ENCODE results near the gene LRRC23.
"Not testable (repeated sequence)": the region's sequence is repeated elsewhere in the genome, so short reads cannot be mapped to it uniquely, and the experiment has no call there.

The LRRC23 gene, protein sequence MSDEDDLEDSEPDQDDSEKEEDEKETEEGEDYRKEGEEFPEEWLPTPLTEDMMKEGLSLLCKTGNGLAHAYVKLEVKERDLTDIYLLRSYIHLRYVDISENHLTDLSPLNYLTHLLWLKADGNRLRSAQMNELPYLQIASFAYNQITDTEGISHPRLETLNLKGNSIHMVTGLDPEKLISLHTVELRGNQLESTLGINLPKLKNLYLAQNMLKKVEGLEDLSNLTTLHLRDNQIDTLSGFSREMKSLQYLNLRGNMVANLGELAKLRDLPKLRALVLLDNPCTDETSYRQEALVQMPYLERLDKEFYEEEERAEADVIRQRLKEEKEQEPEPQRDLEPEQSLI

DNA sequence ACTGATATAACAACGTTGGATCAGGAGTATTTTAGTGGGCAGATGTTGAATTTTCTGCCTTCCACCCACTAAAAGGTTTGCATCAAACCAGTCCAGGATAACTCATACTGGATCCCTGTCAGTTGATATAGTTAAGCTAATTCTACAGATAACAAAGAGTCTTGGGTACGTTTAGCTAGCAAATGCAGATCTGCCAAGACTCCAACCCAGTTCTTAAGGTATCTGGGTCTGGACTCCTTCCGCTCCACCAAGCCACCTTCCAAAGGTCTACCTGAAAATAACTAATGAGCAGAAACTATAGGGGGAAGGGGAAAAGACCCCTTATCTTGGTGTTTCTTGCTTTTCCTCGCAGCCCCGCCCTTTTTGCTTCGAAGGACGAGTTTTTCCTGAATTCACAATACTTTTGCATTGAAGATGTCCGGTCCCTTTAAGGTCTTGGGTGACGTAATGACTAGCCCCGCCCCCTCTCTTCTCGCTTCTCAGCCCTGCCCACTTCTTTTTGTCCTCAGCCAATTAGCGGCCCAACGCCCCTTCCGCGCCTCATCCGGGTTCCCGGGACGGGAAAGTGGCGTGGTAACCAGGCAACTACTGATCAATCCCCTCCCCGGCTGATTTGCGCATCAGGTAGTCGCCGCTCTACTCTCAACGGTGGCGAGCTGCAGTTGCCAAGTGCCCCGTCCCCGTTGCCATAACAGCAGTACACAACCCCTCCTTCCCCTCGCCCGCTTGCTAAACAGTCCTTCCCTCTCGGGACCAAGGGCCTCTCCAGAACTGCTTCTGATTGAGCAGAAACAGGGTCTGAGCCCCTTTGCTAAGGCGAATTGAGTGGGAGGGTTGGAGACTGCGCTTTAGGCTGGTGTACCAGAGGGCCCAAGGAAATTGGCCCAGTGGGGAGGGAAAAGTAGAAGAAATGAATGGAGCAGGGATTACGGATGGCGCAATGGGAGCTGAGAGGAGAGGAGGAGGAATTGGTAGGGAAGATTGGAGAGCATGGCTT lies at the start of gene LRRC23:
Gene LRRC23, plus strand, starts transcription at position 543 of the 997 bp plus-strand sequence. CDS start 812 bp downstream, outside the sequence.
- DNase-seq: peak; percentile 97

DNA sequence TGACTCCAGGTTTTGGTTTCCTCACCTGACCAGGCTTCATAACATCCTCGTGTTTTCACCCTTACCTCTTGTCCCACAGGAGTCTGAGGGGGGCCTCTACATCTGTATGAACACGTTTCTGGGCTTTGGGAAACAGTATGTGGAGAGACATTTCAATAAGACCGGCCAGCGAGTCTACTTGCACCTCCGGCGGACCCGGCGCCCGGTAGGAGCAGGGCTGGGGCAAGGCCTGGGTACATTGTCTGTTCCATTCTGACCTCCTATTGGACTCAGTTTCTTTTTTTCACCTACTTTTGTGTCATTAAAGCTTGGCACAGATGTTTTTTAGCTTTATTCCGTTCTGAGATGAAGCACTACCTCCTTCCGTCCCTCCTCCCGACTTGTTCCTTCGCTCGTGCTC lies 49.3 kb upstream of the LRRC23 start:
- DNase-seq: no peak

DNA sequence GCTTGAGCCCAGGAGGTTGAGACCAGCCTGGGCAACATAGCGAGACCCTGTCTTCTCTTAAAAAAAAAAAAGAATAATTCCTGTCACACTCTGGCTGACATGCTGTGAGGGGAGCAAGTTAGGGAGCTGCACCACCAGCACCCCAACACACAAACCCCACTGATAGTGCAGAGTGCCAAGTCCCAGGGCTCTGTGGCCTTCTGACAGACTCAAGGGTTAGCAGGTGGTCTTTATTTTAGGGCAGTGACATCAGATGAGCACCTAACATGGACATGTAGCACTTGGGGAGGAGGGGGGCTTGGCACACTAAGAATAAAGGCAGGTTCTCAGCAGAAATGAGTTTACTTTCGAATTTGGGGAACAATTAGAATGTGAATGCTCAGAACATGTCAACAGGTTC lies 45.8 kb upstream of the LRRC23 start:
- DNase-seq: no peak

DNA sequence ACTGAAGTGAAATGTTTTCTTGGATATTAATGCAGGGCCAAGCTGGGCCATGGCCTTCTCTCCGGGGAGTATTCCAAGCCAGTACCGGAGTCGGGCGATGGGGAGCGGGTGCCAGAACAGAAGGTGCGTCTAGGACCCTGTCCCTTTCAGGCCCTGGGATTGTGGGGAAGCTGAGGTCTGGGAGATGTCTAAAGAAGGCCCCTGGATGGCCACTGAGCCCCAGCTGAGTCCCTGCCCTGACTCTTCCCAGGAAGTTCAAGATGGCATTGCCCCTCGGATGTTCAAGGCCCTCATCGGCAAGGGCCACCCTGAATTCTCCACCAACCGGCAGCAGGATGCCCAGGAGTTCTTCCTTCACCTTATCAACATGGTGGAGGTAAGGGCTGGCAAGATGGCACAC lies 44.5 kb upstream of the LRRC23 start:
- no peak for DNase-seq

DNA sequence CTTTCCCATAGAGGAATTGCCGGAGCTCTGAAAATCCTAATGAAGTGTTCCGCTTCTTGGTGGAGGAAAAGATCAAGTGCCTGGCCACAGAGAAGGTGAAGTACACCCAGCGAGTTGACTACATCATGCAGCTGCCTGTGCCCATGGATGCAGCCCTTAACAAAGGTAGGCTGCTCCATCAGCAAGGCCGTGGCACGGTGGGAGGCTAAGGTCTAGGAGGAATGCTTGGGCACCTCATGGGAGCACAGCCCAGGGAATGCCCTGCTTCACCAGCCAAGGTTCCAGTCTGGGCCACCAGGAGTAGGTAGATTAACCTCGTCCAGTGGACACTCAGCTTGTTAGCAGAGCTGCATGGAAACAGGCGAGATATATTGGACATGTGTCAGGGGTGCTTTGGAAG lies 43.7 kb upstream of the LRRC23 start:
- DNase-seq: no peak

DNA sequence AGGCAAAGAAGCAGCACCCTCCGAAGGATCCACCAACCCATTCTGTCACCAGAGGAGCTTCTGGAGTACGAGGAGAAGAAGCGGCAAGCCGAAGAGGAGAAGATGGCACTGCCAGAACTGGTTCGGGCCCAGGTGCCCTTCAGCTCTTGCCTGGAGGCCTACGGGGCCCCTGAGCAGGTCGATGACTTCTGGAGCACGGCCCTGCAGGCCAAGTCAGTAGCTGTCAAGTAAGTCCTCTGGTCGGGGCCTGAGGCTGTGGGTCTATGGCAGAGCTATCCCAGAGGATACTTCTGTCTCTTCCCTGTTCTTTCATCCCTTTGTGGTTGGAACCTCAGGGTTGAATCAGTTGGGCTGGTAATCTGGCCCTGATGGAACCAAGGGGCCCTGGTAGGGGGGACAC lies 43.2 kb upstream of the LRRC23 start:
- DNase-seq: no peak

DNA sequence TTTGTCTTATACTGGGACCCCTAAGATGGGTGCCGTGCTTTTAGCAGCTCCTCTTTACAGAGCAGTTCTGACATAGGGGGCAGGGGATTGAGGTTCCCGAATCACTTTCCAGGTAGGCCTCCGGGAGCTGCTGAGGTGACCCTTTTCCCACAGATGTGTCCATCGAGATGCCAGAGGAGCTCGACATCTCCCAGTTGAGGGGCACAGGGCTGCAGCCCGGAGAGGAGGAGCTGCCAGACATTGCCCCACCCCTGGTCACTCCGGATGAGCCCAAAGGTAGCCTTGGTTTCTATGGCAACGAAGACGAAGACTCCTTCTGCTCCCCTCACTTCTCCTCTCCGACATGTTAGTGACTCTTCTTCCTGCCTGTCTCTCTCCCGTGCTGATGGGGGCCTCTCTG lies 41.6 kb upstream of the LRRC23 start:
- DNase-seq: no peak

DNA sequence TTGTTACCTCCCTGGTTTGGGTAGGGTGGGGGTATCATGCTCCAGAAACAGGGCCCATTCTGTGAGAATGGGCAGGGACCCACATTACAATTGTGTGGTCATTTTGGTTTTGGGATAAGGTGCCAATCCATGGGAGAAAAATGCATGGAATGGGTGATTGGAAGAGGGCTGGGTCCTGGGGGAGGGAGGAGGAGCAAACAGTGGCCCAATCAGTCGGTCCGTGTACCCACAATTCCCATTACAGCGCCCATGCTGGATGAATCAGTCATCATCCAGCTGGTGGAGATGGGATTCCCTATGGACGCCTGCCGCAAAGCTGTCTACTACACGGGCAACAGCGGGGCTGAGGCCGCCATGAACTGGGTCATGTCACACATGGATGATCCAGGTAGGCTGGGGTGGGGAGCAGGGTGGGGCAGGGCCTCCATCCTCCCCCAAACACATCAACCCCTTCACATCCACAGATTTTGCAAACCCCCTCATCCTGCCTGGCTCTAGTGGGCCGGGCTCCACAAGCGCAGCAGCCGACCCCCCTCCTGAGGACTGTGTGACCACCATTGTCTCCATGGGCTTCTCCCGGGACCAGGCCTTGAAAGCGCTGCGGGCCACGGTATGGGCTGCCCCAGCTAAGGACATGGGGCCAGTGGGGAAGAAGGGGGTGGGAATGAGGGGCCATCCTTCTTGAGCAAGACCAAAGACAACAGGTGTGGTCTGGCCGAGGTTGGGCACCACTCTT lies 40.9 kb upstream of the LRRC23 start:
- DNase-seq: no peak

DNA sequence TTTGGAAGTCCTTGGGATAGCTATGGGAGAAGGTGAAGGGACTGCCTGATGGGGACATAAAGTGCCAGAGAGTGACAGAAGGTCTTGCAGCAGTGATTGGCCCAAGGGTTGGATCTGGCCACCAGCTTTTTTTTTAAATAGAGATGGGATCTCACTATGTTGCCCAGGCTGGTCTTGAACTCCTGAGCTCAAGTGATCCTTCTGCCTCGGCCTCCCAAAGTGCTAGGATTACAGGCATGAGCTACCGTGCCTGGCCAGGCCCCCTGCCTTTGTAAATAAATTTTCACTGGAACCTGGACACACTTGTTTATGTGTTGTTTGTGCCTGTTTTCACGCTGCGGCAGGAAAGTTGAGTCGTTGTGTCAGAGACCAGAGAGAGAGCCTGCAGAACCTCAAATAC lies 39.3 kb upstream of the LRRC23 start:
- DNase-seq: not testable (repeated sequence)

DNA sequence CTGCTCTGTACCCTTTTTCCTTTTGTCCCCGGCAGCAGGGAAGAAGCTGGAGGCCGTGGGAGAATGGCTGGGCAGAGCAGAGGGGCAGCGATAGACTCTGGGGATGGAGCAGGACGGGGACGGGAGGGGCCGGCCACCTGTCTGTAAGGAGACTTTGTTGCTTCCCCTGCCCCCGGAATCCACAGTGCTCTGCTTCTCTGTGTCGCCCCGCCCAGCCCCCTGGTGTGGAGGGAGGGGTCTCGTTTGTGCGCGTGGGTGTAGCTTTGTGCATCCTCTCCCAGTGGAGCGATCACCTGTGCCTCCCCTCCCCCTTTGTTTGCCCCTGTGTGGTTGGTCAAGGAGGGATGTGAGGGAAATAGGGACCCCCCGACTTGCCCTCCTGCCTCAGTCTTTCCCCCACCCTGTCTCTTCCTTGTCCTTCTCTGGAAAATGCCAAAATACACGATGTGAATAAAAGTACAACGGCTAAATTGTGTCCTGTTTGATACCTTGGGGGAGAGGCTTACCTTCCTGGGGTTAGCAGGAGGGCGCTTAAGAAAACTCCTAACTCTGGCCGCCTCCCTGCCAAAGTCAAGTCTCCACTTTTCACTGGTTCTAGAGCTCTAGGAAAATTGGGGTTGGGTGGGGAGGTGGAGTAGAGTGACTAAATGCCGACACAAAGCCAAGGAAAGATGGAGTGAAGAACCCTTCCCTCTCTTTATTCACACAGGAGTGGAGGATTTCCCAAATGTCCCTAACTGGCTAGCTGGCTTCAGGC lies 38.3 kb upstream of the LRRC23 start:
- no peak for DNase-seq

DNA sequence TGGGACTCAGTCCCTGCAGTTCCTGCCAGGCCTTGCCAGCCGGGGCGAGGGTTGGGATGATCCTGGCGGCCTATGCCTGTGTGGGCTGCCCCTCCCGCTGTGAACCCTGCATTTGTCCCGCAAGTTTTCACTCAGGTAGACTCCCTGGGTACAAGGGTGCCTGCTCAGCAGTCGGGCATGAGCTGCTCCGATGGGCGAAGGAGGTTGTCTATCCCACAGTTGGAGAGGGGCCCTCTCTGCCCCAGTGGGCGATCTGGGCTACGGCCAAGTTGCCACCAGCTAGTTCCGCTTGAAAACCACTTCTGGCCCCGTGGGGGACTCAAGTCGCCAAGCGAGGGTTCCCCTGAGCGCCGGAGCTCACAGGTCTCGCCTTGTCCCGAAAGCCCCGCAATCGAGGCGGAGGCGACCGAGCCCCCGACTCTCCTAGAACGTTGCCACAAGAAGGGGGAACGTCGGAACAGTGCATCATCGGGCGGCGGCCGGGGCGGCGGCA lies 37.7 kb upstream of the LRRC23 start:
- DNase-seq: no peak

DNA sequence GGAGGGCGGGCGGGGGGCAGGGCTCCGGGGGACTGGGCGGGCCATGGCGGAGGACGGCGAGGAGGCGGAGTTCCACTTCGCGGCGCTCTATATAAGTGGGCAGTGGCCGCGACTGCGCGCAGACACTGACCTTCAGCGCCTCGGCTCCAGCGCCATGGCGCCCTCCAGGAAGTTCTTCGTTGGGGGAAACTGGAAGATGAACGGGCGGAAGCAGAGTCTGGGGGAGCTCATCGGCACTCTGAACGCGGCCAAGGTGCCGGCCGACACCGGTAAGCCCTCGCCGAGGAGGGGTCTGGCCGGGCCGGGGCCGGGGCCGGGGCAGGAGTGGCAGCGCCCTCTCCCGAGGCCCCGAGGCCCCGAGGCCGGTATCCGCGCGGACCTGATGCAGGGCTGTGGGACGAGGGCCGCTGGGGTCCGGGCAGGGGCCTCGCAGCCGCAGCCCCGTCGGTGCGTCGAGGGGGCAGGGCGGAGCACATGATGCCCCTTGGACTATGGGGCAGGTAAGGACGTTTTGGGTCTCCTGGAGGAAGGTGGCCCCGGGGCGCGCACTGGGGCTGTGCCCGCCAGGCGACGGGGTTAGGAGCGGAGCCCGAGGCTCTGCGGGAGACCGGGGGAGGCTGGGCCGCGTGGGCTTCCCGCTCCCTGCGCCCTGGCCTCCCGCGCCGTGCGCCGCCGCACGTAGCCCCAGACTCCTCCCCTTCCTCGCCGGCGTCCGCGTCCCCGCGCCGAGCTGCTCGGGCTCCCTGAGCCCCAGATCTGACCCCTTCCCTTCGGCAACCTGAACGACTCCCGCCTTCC lies 37.0 kb upstream of the LRRC23 start, which contains the start of gene TPI1:
Gene TPI1, plus strand, starts transcription at position 119 of the 798 bp plus-strand sequence. Its CDS starts 36 bp downstream, at position 155.
- DNase-seq: peak; percentile 92

DNA sequence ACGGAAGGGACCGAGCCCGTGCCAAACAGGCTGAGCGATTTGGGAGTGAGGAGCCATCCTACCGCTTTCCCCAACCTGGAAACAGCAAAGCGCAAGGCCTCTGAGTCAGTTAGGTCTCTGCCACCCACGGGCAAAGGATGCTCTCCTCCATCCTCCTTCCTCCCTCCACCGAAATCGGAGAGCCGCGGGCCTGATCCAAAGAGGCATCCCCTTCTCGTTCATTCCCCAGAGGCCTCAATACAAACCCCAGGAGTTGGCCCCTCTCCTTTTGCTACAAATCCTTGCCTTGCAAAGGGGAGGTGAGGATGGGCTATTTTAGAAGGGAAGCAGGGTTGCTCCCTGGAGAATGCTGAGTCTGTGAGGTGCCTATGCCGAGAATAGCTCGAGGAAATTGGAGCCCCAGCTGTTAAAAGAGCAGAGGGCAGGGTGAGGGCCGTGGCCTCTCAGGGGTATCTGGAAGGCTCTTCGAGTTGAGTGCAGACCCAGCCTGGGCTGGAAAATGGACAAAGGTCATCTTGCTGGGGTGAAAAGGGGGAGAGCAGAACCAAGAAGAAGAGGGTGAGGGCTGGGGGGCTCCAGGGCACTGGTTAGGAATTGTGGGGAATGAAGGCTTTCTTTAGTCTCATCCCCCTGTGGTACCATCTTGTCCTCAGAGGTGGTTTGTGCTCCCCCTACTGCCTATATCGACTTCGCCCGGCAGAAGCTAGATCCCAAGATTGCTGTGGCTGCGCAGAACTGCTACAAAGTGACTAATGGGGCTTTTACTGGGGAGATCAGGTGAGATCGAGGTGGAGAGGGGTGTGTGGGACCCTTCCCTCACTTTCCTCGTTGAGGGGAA lies 36.2 kb upstream of the LRRC23 start:
- no peak for DNase-seq

DNA sequence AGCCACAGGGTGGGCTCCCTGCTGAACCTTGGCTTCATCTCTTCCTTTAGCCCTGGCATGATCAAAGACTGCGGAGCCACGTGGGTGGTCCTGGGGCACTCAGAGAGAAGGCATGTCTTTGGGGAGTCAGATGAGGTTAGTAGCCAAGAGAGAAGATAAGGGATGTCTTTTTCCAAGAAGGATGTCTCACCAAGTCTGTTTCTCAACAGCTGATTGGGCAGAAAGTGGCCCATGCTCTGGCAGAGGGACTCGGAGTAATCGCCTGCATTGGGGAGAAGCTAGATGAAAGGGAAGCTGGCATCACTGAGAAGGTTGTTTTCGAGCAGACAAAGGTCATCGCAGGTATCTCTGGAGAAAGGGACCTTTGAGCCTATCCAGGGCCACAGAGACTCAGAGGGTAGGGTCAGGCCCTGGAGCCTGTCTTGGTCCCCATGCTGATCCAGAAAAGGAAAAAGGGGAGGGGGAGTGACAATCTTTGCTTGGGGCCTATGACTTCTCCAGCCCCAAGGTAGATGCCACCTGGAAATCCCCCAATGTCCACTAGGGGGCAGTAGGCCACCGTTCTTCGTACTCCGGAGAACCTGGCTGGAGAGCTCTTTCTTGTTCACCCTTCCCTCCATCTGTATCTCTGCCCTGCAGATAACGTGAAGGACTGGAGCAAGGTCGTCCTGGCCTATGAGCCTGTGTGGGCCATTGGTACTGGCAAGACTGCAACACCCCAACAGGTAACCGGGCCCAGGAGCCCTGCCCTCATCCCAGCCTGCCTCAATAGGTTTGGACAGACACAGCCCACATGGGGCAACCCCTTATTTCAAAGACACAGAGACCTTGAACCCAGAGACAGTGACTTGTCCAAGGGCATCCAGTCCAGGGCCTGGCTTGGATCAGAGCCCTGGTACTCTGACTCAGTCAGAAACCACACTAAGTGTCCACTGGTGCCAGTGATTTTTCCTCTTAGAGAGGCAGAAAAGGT lies 35.3 kb upstream of the LRRC23 start:
- DNase-seq: peak; percentile 92

DNA sequence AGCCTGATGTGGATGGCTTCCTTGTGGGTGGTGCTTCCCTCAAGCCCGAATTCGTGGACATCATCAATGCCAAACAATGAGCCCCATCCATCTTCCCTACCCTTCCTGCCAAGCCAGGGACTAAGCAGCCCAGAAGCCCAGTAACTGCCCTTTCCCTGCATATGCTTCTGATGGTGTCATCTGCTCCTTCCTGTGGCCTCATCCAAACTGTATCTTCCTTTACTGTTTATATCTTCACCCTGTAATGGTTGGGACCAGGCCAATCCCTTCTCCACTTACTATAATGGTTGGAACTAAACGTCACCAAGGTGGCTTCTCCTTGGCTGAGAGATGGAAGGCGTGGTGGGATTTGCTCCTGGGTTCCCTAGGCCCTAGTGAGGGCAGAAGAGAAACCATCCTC lies 34.3 kb upstream of the LRRC23 start:
- not testable (repeated sequence) for DNase-seq

DNA sequence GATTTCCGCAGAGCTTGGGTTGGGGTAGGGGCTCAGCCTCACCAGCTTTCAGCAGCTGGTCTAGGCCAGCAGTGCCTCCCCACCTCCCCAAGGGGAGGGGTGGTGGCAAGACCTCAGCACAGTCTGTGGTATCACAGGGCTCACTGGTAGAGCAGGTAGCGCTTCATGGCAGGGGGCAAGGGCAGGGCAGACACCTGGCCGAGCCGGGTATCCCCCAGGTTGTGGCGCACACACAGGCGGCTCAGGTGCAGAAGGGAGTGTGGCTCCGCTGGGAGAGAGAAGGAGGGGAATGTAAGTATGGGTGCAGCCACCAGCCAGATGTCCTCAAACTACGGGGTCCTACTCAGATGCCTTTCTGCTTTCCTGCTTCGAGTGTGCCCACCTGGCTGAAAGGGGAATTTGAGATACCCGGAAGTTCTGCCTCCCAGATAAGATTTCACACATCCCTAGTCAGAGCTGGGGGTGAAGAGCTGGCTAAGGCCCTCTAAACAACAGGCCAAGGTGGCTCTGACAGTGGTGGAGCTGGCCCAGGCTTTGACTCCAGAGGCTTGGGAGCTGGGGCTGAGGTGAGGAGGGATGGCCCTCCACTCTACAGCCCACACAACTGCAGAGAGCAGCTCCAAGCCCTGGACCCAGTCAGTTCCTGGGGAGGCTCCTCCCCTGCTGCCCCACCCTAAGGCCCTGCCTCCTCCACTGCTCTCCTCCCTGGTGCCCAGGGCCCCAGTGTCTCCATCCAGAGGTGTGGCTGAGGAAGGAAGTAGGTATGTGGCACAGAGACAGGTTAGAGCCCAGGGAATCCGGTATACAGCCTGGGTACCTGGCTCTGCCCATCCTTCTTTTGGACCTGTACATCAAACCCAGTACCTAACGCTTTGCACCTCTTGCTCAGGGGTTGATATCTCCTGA lies 33.3 kb upstream of the LRRC23 start:
- peak; percentile 75 for DNase-seq

Data from activated CD8-positive, alpha-beta memory T cell treated with anti-CD3 and anti-CD28 coated beads, Interleukin-2, amount 50 U/mL, for 48 hours (primary cell).